Ovary (tissue), 9 donors: ENCODE data around the gene TST. TPM values are rescaled to one million over a fixed set of nuclear protein-coding genes. Genes with fewer than 3 reads are reported as not detected.
"Not testable (repeated sequence)": the region's sequence is repeated elsewhere in the genome, so short reads cannot be mapped to it uniquely, and the experiment has no call there.

ENCODE experiments used
- DNase-seq, 5 donors: peaks; one replicate each; pipeline ENCODE4 v3.0.0-alpha.2; 2019 to 2020
- H3K27ac ChIP-seq, 2 donors: fragments of 200-600 bp; one replicate each; pipeline versions ENCODE4 v1.5.1 to v1.8.0; 2019 to 2022
- H3K27me3 ChIP-seq: fragments of 200-600 bp; one replicate; pipeline ENCODE4 v1.8.0; 2022
- H3K36me3 ChIP-seq: fragments of 200-600 bp; sonication (generic); one replicate; pipeline ENCODE4 v1.5.1; 2019
- H3K4me1 ChIP-seq: one replicate; pipeline ENCODE4 v1.8.1; 2013; ENCODE audit warnings: mild to moderate bottlenecking, moderate library complexity; ENCODE audit not compliant: insufficient read depth
- H3K4me3 ChIP-seq: fragments of 200-600 bp; sonication (generic); one replicate; pipeline ENCODE4 v1.5.1; 2017
- H3K9me3 ChIP-seq, 2 donors: fragments of 200-600 bp in 1 of 2; sonication (generic) in 1 of 2; one replicate each; pipeline versions ENCODE4 v1.5.1 to v1.8.1; 2013 to 2019; ENCODE audit warnings: mild to moderate bottlenecking in 1 of 2, moderate library complexity in 1 of 2
- CTCF ChIP-seq, 3 donors: fragments of 450-650 bp in 2 of 3; fragments of 200-600 bp in 1 of 3; IDR thresholded peaks; one replicate each; pipeline versions ENCODE4 v1.5.1 to v1.8.0; 2016 to 2022; ENCODE audit warnings: antibody characterized with exemption in 3 of 3, mild to moderate bottlenecking in 1 of 3
- EP300 ChIP-seq: sonication (generic); formaldehyde crosslinking; IDR thresholded peaks from one replicate; pipeline ENCODE4 v1.6.1; 2017; ENCODE audit warnings: antibody characterized with exemption
- POLR2A ChIP-seq: fragments of 450-650 bp; IDR thresholded peaks from one replicate; pipeline ENCODE4 v1.6.1; 2017; ENCODE audit warnings: antibody characterized with exemption, mild to moderate bottlenecking, moderate library complexity
- WGBS, 3 donors: extraction: QIAGEN DNeasy Blood & Tissue Kit in 1 of 3; methylation state at CpG; one replicate each; pipeline versions ENCODE4 v1.1.5 to v1.1.7; 2013 to 2017; 5-methylcytosine and 5-hydroxymethylcytosine counted together
- intact Hi-C, 4 donors: fragments of 100-400 bp; cut with DNase I; formaldehyde crosslinking; loops; one replicate each; pipeline versions ENCODE4 v1.11.0 to v1.15.1; 2022 to 2023
- polyA plus RNA-seq, 2 donors: library from polyadenylated mRNA; stranded (reverse); fragments of 200-250 nt in 1 of 2; fragments of 350-450 nt in 1 of 2; fragmentation: Illumina TruSeq in 1 of 2; extraction: RNeasy Lipid Tissue Mini Kit (QIAGEN cat#74804) in 1 of 2; gene quantifications; one replicate each; pipeline ENCODE4 v1.2.3, GENCODE V29; 2013 to 2014
- total RNA-seq, 7 donors: library from RNA; depleted of rRNA in 2 of 7; stranded (reverse); fragments of >200 nt in 2 of 7; fragmentation: NEBNext Ultra II Directional in 3 of 7; extraction: Animal tissue kit (Norgen Biotek cat#: 25700) in 3 of 7; gene quantifications; one replicate each; pipeline versions ENCODE4 v1.1.0 to v1.2.4, GENCODE V29; 2016 to 2023
- donor health status: DM: no; HTN: no; CAD: no; lungs with moderate emphysema.
- donor health status: DM: no; HTN: no; CAD: no.
- donor health status: Bipolar disorder and iron deficiency.
- donor health status: DM: yes; HTN: yes; CAD: no.
- donor health status: DM: no; HTN: no; CAD: no.
- donor health status: DM: yes; HTN: yes; CAD: no.

The TST gene
- total and polyA plus RNA-seq, 9 donors, result 6.4 to 59.9 (median 42.4) TPM

GRCh38 chr22:36999463-36999862, 19.8 kb downstream of the TST start:
- TF ChIP-seq CTCF (IDR thresholded peaks at IDR 0.05) (no peak), POLR2A (no peak), EP300 (no peak)
- WGBS, 3 donors, result 57 to 85% (median 73%) methylated on average over 4 of the region's 4 CpGs
- H3K27ac ChIP-seq, result no peak overlapping the region
- DNase-seq, result no peak
- intact Hi-C loops, result no loop called here
- H3K4me3 ChIP-seq, result no peak overlapping the region
- H3K9me3 ChIP-seq, result no peaks in the 10 kb centered on the region
- no peaks in the 10 kb centered on the region for H3K36me3 ChIP-seq
- H3K4me1 ChIP-seq, result no peaks in the 10 kb centered on the region
- H3K27me3 ChIP-seq, result no peaks in the 10 kb centered on the region

- intact Hi-C loops, result no loop called here
- no peaks in the 10 kb centered on the region for H3K4me1 ChIP-seq
- no peak overlapping the region for H3K4me3 ChIP-seq
- 79 to 87% (median 81%) methylated on average over 9 of the region's 9 CpGs for WGBS, 3 donors
- H3K36me3 ChIP-seq, result no peaks in the 10 kb centered on the region
- no peaks in the 10 kb centered on the region for H3K27me3 ChIP-seq
- TF ChIP-seq EP300, result no peak
- H3K27ac ChIP-seq, result no peak overlapping the region
- no peaks in the 10 kb centered on the region for H3K9me3 ChIP-seq
- no peak for DNase-seq
Observed at GRCh38 chr22:36998620-36999351, 20.5 kb downstream of the TST start.

GRCh38 chr22:36997746-36998145, 21.5 kb downstream of the TST start:
- WGBS, 3 donors, result 81 to 87% (median 82%) methylated on average over 2 of the region's 2 CpGs
- Histone ChIP-seq H3K9me3 (no peaks in the 10 kb centered on the region), H3K27ac (no peak overlapping the region), H3K4me3 (no peak overlapping the region), H3K27me3 (no peaks in the 10 kb centered on the region), H3K36me3 (no peaks in the 10 kb centered on the region), H3K4me1 (no peaks in the 10 kb centered on the region)
- no peak for DNase-seq
- intact Hi-C loops, result no loop called here
- TF ChIP-seq EP300 (no peak), POLR2A (no peak), CTCF (IDR thresholded peaks at IDR 0.05) (no peak)

- H3K4me1 ChIP-seq, result no peaks in the 10 kb centered on the region
- no peaks in the 10 kb centered on the region for H3K27me3 ChIP-seq
- peaks cover 0 to under 1% of the 10 kb centered on the region in 2 donors for H3K9me3 ChIP-seq
- H3K27ac ChIP-seq, result no peak overlapping the region
- intact Hi-C loops, result no loop called here
- no peak for DNase-seq
- H3K36me3 ChIP-seq, result no peaks in the 10 kb centered on the region
- WGBS, 3 donors, result 58 to 61% (median 58%) methylated on average over 6 of the region's 6 CpGs
- no peak overlapping the region for H3K4me3 ChIP-seq
- TF ChIP-seq CTCF (IDR thresholded peaks at IDR 0.05) (no peak), EP300 (no peak), POLR2A (no peak)
Observed at GRCh38 chr22:36991206-36991605, 28.0 kb downstream of the TST start.

- Histone ChIP-seq H3K9me3 (peaks cover 0 to 4% of the 10 kb centered on the region in 2 donors), H3K4me3 (no peak overlapping the region), H3K27me3 (no peaks in the 10 kb centered on the region), H3K4me1 (no peaks in the 10 kb centered on the region), H3K36me3 (no peaks in the 10 kb centered on the region), H3K27ac (no peak overlapping the region)
- TF ChIP-seq EP300, result no peak
- TF ChIP-seq CTCF (IDR thresholded peaks at IDR 0.05), result no peak
- no peak for TF ChIP-seq POLR2A
- intact Hi-C loops, result no loop called here
- DNase-seq, result no peak
- WGBS, 3 donors, result 50 to 71% (median 69%) methylated on average over 6 of the region's 6 CpGs
Observed at GRCh38 chr22:36990457-36990856, 28.8 kb downstream of the TST start.

- H3K27me3 ChIP-seq, DNase-seq, H3K9me3 ChIP-seq, H3K4me1 ChIP-seq, H3K27ac ChIP-seq, H3K36me3 ChIP-seq, H3K4me3 ChIP-seq, intact Hi-C loops: not testable (repeated sequence)
- WGBS, 3 donors, result 93 to 95% (median 94%) methylated on average over 4 of the region's 4 CpGs
Observed at GRCh38 chr22:36989012-36989411, 30.2 kb downstream of the TST start.
